RWPE1 (cell line): Measurements from ENCODE around the gene SLITRK1.

Experiments
- CTCF ChIA-PET: fragments of 350-600 bp; sonication (Branson Sonifier 250); formaldehyde crosslinking; extraction: SDS; loops from one replicate; lab custom pipeline; 2021; lab: Yijun Ruan, JAX
- POLR2A ChIA-PET: fragments of 400-600 bp; formaldehyde crosslinking; extraction: SDS; loops from one replicate; lab custom pipeline; 2020; ENCODE audit warnings: antibody characterized with exemption; ENCODE audit not compliant: low non-redundant PET; lab: Yijun Ruan, JAX
- DNase-seq: peaks from one replicate; pipeline ENCODE4 v3.0.0; 2012; ENCODE audit warnings: low spot score
- H3K27ac ChIP-seq: fragments of 450-650 bp; 2 replicates; pipeline ENCODE4 v1.5.1; 2017
- CTCF ChIP-seq: fragments of 450-650 bp; conservative IDR thresholded peaks from 2 replicates; pipeline ENCODE4 v1.5.1; 2017; ENCODE audit warnings: low read depth, mild to moderate bottlenecking

SLITRK1 gene

GRCh38 chr13:83905641-83906040 lies 23.4 kb upstream of the SLITRK1 start:
- no peak for TF ChIP-seq CTCF
- no peak overlapping the region for H3K27ac ChIP-seq
- ChIA-PET CTCF (no interaction called here), POLR2A (no interaction called here)
- DNase-seq = no peak

GRCh38 chr13:83895994-83896580 lies 13.8 kb upstream of the SLITRK1 start:
- no peak overlapping the region for H3K27ac ChIP-seq
- no peak for TF ChIP-seq CTCF
- DNase-seq = peak; percentile 20
- ChIA-PET POLR2A (no interaction called here), CTCF (no interaction called here)

- TF ChIP-seq CTCF = no peak
- no peak for DNase-seq
- POLR2A ChIA-PET = no interaction called here
- CTCF ChIA-PET = no interaction called here
- no peak overlapping the region for H3K27ac ChIP-seq
Observed at GRCh38 chr13:83890358-83890757, 8.1 kb upstream of the SLITRK1 start.

GRCh38 chr13:83884141-83884540 lies 1.9 kb upstream of the SLITRK1 start:
- no peak for TF ChIP-seq CTCF
- CTCF ChIA-PET = no interaction called here
- no peak overlapping the region for H3K27ac ChIP-seq
- DNase-seq = no peak
- POLR2A ChIA-PET = no interaction called here

- H3K27ac ChIP-seq = no peak overlapping the region
- ChIA-PET CTCF (interaction anchor here (0.6 kb wide), 1 partner anchor 745 kb away, joined by 4 read pairs; no protein-coding TSS in a partner anchor), POLR2A (no interaction called here)
- no peak for DNase-seq
- no peak for TF ChIP-seq CTCF
Observed at GRCh38 chr13:83883061-83883523, 818 bp upstream of the SLITRK1 start.

GRCh38 chr13:83882606-83882959 lies 309 bp upstream of the SLITRK1 start:
- POLR2A ChIA-PET = no interaction called here
- no peak overlapping the region for H3K27ac ChIP-seq
- CTCF ChIA-PET = no interaction called here
- no peak for DNase-seq
- TF ChIP-seq CTCF = no peak
